HG03175 (cell line): Measurements from ENCODE around the gene BAIAP2.
A peak's percentile ranks its signal among the peaks of the same experiment; 100 is the strongest.
"Not testable (repeated sequence)": the region's sequence is repeated elsewhere in the genome, so short reads cannot be mapped to it uniquely, and the experiment has no call there.

Experiments used
- ATAC-seq: cut with Tn5 transposase; IDR thresholded peaks from one replicate; pipeline ENCODE4 v1.9.1; 2021; ENCODE audit warnings: mild to moderate bottlenecking, moderate library complexity; ENCODE audit not compliant: unreplicated experiment

BAIAP2 gene

DNA sequence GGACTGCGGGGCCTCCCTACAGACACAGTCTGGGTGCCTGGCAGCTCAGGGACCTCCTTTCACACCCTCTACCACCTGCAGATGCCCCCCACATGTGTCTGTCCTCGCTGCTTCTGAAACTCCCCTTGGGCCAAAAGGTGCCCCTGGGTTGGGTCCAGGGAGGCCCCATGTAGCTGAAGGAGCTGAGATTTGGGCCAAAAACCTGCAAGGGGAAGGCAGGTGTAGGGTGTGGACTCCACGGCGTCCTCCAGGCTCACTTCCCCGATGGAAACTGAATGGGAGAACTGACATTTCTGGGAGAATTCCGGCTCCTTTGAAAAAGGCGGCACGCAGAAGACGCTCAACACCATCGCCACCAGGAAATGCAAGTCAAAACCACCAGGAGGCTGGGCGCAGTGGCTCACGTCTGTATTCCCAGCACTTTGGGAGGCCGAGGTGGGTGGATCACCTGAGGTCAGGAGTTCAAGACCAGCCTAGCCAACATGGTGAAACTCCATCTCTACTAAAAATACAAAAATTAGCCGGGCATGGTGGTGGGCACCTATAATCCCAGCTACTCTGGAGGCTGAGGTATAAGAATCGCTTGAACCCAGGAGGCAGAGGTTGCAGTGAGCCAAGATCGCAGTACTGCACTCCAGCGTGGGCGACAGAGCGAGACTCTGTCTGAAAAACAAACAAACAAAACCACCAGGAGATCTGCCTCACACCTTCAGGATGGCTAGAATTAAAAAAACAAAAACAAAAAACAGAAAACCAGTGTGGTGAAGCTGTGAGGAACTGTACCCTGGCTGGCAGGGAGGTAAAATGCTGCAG is 13.2 kb upstream of the BAIAP2 start:
- no peak for ATAC-seq

DNA sequence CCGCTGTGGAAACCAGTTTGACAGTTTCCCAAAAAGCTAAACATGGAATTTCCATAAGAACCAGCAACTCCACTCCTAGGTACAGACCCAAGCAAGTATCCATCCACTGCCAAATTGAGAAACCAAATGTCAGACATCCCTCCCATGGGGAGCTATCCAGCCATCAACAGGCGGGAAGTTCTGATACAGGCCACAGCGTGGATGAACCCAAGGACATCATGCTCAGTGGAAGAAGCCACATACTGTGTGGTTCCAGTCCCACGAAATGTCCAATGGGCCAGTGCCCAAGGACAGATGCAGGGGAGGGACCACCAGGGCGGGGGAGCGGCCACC is 12.6 kb upstream of the BAIAP2 start:
- ATAC-seq: no peak

DNA sequence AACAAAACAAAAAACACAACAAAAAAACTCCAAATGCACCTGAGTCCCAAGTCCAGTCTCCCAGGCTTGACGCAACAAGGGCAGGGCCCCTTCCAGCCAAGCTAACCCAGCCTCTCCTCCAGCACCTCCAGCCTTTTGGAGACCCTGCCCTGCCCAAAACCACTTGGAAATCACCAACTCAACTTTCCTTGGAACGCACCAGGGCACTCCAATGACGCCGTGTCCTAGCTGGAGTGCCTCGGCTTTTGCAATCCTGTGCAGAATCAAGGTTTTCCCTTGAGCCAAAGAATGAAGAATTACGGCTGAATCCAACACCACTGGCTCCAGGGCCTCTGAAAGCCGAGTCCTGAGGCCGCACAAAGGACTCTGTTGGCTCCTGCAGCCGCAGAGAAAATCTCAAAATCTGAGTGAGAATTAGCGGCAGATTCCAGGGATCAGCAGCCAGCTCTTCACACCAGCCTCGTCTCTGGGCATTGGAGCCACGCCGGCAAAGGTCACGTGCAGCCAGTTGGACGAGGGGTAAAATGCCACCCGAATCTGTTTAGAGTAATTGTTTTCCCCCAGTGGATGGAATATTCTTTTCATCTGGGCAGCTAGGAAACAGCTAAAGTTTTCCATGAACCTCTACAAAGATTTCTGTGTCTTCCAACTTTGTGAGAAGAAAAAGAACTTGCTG is 9.7 kb upstream of the BAIAP2 start:
- ATAC-seq: no peak

DNA sequence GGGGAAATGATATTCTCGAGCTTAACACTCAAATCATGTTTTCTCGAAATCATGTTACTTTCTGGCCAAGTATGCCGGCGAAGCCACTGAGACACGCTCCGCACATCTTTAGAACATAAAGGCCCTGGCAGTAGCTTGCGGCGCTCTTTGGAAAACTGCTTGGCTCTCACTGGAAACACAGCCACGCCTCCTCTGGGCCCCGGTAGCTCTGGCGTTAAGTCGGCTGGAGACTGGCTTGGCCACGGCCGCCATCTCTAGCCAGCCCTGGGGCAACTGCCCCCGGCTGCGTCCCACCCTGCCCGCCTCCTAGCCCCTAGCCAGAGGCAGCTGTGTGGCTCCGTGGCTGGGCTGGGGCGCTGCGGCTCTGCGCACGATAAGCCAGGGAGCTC is 9.2 kb upstream of the BAIAP2 start:
- no peak for ATAC-seq

DNA sequence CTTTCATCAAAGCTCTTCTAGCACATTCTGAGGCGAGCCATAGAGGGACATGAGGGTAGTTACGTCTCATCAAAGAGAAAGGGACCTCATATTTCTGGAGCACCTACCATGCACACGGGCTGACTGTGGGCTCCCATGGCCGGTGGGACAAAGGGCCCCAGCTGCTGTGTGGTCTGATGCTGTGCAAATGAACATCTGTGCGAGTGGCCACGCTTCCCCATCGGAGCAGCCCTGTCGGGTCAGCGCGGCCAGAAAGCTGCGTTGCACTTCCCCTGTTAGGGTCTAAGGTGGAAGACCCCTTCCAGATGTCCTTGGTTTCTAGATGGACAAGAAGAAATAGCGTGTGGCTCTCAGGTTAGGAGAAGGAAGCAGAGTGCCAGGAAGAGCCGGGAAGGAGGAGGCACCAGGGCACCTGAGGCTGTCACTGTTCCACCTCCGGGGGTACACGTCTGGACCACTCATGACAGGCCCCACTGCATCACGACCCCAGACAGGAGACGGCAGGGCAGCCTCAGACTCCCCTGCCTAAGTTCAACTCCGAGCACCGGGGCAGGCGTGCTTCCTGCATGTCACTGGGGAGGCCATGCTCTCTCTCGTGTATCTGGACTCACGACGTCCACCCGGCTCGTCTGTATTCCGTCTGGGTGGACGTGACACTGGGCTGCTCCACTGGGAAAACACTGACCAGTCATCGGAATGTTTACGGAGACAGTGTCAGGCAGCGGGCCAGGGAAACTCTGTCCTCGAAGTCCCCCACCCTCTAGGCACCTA is 8.5 kb upstream of the BAIAP2 start:
- ATAC-seq: no peak

DNA sequence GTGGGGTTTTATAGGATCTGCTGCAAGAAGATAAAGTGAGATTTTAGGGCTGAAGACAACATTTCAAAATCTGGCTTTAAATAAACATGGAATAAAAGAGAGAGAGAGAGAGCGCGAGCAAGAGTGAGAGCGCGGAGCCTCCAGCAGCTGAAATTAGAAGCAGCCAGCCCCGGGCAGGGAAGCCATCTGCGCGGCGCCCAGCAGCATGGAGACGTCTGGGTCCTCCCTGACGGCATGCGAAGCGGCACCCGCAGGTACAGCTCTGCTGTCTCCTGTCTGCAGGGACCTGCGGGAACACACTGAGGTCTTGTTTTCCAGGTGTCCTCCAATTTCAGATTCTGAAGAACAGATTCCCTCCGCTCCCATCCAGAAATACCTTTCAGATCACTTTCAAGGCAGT is 7.9 kb upstream of the BAIAP2 start:
- no peak for ATAC-seq

DNA sequence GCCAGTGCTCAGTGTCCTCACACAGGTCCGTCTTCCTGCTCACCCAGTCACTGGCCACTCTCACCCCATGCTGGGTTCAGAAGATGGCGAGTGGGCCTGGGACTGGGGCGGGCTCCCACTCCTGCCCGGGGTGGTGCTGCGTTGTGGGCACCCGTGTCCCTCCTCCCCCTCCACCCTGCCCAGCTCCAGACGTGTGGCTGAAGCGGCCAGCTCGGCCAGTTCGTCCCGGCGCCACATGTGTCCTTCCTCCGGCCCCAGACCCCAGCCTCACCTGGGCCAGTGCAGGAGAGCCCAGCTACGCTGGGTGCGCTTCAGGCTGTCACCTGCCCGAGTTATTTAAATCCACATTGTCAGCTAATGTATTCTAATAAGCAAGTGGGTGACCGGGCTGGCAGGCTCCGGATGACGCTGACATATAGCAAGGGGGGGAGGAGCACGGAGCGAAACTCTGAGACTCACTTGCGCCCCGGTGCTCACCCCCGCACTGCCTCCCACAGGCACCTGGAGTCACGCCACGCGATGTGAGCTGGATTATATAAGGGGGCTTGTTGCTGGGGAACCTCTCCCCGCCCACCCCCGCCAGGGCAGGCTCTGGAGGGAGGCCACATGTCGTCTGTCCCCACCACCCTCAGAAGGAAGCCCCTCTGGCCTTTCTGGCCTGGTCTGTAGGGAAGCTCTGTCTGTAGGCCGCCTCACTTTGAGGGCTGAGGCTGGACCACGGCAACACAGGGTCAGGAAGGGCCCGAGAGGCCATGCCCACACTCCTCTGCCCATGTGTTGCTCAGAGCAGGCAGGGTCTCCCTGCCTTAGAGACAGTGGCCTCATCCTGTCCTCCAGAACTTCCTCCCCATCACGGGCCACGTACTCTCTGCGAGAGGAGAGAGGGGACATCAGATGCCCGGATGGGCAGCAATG is 7.1 kb upstream of the BAIAP2 start:
- ATAC-seq: no peak

DNA sequence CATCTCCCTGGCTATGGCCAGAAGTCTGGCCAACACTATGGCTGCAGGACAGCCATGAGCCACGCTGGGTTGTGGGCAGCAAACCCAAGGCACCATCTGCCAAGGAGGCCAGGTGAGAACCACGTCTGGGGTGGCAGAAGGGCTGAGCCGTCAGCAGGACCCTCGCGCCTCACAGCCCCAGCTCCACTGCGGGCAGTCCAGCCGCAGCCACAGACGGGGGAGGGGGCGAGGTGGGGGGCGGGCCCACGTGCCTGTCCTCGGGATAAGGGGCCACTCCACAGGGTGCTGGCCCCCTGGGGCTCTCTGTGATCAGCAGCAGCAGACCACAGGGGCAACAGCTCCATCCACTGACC is 6.5 kb upstream of the BAIAP2 start:
- ATAC-seq: no peak

DNA sequence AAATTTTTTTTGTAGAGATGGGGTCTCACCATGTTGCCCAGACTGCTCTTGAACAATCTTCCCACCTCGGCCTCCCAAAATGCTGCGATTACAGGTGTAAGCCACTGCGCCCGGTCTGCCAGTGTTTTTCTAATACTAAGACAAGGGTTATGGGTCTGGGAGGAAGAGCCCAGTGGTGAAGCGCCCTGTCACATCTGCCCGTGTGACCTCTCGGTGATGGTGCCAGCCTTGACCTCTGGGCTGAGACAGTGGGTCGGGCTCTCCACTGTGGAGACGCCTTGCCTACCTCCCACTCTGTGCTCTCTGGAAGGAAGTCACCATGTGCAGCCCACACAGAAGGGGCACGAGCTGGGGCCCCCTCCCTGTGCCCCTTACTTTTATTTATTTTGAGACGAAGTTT is 5.1 kb upstream of the BAIAP2 start:
- no peak for ATAC-seq

DNA sequence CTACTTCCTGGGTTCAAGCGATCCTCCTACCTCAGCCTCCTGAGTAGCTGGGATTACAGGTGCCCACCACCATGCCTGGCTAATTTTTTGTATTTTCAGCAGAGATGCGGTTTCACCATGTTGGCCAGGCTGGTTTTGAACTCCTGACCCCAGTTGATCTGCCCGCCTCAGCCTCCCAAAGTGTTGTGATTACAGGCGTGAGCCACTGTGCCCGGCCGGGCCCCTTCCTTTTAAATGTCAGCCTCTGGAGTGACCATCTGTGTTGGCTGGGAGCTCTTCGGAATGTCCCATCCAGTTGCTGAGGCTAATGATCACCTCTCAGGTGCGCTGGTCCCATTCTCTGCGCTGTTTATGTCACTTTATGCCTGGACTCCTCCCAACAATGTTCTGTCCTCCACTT is 4.6 kb upstream of the BAIAP2 start:
- ATAC-seq: not testable (repeated sequence)

DNA sequence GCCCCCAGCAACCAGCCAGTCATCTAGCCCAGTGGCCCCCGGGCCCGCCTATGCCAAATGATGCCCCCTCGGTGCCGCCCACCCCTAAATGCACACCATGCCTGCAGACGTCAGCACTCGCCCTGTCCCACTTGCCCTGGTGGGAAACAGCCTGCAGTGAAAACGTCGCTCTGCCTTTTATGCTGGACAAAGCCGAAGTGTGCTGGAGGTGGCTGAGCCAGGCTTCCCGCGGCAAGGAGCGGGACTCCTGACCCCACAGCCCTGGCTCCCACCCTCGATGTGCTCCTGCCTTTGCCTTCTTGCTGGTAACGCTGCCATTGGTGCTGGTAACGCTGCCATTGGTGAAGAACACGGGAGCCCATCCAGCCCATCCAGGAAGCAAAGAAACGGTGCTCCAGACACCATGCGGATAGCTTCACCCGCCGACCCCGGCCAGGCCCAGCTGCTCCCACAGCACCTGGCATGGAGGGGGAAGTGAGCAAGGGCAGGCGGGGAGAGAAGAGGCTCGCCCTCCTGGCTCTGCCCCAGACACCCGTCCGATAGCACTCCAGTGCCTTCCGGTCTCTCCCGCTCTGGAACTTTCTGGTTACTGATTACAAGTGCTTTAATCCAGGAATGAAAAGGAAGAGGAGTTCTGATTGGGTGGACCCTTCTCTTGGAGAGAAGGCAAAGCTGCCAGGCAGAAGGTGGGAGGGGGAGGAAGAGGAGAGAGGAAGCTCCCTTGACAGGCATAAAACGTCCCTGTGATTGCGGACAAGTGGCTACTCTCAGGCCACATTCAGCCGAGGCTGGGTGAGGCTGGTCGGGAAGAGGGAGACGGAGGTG is 4.0 kb upstream of the BAIAP2 start:
- no peak for ATAC-seq

DNA sequence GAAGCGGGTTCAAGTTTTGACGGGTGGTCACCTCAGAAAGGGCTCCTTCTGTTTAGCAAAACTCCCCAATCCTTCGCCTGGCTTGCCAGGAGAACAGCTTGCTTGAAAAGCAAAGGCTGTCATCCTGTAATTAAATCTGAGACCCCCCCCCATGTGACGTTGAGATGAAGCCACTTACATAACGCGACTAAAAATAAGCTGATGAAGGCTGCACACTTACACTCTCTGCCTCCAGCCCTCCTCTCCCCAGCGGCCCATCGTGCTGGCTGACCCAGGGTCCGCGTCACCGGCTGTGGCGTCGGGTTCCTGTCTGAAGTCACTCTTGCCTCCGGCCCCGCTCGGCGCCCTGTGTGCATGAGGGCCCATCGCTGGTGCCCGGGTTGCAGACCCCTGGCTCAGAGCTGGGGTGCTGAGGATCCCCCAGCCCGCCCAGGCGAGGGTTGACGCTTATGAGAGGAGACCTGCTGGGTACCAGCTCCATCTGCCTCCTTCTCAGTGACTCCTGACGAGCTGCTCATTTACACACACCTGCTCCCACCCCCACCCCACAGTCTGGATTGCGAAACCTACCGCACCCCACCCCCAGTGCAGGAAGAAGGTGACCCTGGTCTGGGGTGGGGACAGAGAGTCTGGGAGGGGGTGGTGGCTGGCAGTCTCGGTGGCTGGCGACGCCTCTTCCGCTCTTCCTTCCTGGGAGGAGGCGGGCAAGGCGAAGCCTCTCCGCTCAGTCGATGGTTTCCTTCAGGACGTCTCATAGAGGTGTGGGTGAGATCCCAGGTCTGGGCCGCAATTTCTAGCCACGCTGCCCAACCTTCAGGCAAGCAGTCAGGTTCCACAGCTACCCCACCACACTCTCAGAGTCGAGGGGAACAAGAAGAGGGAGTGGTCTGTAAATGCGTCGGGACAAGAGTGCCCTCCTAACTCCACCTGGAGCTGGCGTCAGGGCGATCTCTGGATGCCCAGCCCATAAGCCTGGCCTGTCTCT is 3.1 kb upstream of the BAIAP2 start:
- ATAC-seq: no peak

DNA sequence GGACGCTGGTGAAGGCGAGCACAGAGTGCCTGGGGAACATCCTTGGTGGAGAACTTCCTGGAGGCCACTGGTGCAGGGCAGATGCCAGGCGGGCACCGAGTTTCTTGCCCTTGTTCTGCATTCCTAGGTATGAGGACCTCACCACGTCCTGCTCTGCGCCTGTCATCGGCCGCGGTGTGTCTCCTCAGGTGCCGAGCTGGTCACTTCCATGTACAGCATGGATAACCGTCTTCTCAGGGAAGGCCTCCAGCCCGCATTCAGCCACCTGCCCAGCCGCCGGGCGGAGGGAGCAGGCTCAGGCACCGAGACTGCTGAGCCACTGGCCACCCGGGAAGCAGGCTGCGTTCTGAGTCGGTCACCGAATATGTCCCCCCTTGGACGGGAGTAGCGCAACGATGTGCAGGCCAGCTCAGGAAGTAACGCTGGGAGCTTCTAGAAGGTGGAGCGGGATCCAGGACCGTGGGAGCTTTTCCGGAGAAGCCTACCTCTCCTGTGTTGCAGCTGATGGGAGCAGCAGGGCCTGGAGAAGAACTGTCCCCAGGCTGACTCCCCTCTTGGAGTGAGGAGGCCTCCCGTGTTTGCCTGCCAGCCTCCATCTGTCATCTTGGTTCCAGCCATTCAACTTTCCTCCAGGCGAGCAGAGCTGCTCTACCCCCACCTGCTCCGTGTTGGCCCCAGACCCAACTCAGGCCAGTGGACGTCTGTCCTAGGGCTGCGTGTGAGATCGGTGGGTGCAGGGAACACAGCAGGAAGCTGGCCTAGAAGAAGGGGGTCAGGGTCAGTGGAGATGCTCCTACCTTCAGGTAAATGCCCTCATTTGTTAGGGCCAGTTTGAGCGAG is 2.1 kb upstream of the BAIAP2 start:
- ATAC-seq: no peak

DNA sequence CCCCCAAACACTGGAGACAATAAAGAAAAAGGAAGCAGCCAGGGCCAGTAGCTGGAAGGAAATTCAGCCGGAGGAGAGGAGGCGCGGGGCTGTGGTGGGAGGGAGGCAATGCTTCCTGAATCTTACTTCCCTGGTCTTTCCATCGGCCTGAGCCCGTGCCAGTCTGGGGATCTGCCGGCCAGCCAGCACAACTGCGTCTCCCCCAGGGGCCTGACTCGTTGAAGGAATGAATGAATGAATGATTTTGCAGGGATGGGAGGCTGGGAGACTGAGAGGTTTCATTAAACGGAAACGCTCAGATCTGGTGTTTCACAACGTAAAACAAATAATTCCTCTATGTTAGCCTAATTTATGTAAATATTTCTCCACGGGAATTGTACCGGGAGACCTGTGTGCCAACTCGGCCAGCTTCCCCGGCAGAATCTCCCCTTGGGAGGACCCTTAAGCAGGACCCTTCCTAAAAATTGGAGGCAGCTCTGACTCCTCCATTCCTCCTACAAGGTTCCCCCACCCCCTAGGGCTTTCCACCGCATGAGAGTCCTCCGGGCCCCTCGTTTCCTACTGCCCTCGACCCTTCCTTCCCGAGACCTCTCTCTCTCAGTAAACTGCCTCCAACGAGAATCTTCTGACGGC is 1.3 kb upstream of the BAIAP2 start:
- no peak for ATAC-seq

DNA sequence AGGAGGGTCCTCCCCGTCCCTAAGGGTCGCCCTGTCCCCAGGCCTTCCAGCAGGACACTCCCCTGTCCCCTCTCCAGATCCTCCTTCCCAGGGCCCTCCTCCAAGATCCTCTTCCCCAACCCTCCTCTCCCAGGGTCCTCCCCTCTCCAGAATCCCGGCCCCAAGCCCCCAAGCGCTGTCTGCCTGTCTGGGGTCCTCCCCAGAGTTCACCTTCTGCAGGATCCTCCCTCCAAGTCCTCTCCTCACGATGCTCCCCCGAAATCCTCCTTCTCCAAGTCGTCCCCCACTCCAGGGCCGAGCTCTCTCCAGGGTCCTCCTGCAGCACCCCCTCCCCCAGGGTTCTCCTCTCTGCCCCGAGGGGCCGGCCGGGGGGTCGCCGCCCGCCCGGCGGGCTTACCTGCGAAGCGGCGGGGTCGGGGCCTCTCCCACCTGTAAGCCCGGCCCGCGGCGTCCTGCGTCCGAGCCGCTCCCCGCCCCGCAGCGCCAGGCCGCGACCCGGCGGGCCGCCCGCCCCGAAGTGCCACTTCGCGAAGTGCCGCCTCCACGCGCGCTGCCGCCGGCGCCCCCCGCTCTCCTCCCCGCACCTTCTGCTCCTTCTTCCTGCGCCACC is 678 bp upstream of the BAIAP2 start:
- no peak for ATAC-seq

DNA sequence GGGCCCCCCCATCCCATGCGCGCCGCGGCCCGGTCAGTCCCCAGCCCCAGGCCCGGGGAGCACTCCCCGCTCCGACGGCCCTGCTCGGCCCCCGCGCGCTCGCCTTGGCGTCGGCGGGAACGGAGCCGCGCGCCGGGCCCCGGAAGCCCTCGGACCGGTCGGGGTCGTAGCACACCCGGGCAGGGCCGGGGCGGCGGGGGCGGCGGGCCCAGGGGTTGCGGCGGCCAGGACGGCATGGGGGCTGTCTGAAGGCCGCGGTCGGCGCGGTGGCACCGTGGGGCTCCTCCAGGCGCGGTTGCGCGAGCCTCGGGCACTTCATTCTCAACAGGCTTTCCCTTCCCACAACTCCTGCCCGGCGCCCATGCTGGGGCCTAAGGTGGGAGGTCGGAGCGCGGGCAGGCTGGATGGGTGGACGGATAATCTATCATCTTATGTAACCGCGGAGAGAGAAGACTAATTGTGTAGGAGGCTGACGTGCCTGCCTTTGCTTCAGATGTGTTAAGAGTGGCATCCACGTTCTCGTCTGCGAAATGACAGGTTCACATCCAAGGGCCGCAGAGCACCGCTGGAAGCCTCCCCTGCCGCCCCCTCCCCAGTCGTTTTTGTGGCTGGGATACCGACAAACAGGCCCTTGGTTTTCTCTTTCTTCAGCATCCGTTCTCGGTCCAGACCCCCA is 708 bp downstream of the BAIAP2 start:
- peak; percentile 4 for ATAC-seq
